Panc1 (cell line): ENCODE data around the gene SCNN1B.

Experiments
- CTCF ChIP-seq: fragments of 450-650 bp; IDR thresholded peaks from 2 replicates; pipeline ENCODE4 v1.5.1; 2017; ENCODE audit warnings: mild to moderate bottlenecking
- POLR2AphosphoS5 ChIP-seq: IDR thresholded peaks from 2 replicates; pipeline ENCODE4 v1.6.1; 2012; ENCODE audit warnings: mild to moderate bottlenecking, low read depth, low read length, moderate library complexity
- SIN3A ChIP-seq: IDR thresholded peaks from 2 replicates; pipeline ENCODE4 v1.6.1; 2012; ENCODE audit warnings: low read depth, mild to moderate bottlenecking, low read length, moderate library complexity, borderline replicate concordance; ENCODE audit not compliant: insufficient read depth

GRCh38 chr16:23367564-23367963, 65.5 kb downstream of the SCNN1B start:
- TF ChIP-seq CTCF (no peak), SIN3A (no peak), POLR2AphosphoS5 (no peak)
